SK-N-SH treated with all-trans-retinoic acid at 6 μM for 48 hours (cell line): Measurements from ENCODE around the gene AUTS2.

Experiments
- ATAC-seq: fragments of 200-7000 bp; cut with Tn5 transposase; 3 replicates; pipeline ENCODE4 v1.9.1; 2020; ENCODE audit warnings: mild to moderate bottlenecking, moderate library complexity
- ARNTL ChIP-seq: fragments of 450-650 bp; formaldehyde crosslinking; IDR thresholded peaks from 2 replicates; pipeline ENCODE4 v1.5.0; 2020; ENCODE audit warnings: low read depth, mild to moderate bottlenecking, moderate library complexity, borderline replicate concordance
- BACH2 ChIP-seq: fragments of 250-450 bp; sonication (Bioruptor Pico); IDR thresholded peaks from 2 replicates; pipeline ENCODE4 v1.9.0; 2021; ENCODE audit warnings: mild to moderate bottlenecking, borderline replicate concordance
- CSDC2 ChIP-seq: fragments of 250-450 bp; sonication (Bioruptor Pico); IDR thresholded peaks from 2 replicates; pipeline ENCODE4 v1.5.0; 2020; ENCODE audit warnings: mild to moderate bottlenecking, moderate library complexity
- ESRRG ChIP-seq: fragments of 250-450 bp; sonication (Bioruptor Pico); IDR thresholded peaks from 2 replicates; pipeline ENCODE4 v1.6.1; 2021; ENCODE audit warnings: mild to moderate bottlenecking
- GLIS3 ChIP-seq: fragments of 250-450 bp; sonication (Bioruptor Pico); IDR thresholded peaks from 2 replicates; pipeline ENCODE4 v1.5.0; 2020; ENCODE audit warnings: mild to moderate bottlenecking, moderate library complexity
- ISL1 ChIP-seq: fragments of 250-450 bp; sonication (Bioruptor Pico); IDR thresholded peaks from 2 replicates; pipeline ENCODE4 v2.1.2; 2022; ENCODE audit warnings: mild to moderate bottlenecking, moderate library complexity
- OSR1 ChIP-seq: fragments of 250-450 bp; sonication (Bioruptor Pico); IDR thresholded peaks from 2 replicates; pipeline ENCODE4 v1.8.0; 2022; ENCODE audit warnings: moderate library complexity, mild to moderate bottlenecking, inconsistent platforms
- PPARA ChIP-seq: fragments of 250-450 bp; sonication (Bioruptor Pico); IDR thresholded peaks from 2 replicates; pipeline ENCODE4 v1.5.0; 2020; ENCODE audit warnings: mild to moderate bottlenecking, borderline replicate concordance
- RARB ChIP-seq: fragments of 250-450 bp; sonication (Bioruptor Pico); IDR thresholded peaks from 2 replicates; pipeline ENCODE4 v1.8.0; 2021; ENCODE audit warnings: mild to moderate bottlenecking, moderate library complexity
- SNAI2 ChIP-seq: fragments of 250-450 bp; sonication (Bioruptor Pico); IDR thresholded peaks from 2 replicates; pipeline ENCODE4 v1.5.0; 2020; ENCODE audit warnings: mild to moderate bottlenecking, moderate library complexity
- TCF4 ChIP-seq: fragments of 250-450 bp; sonication (Bioruptor Pico); IDR thresholded peaks from 2 replicates; pipeline ENCODE4 v1.8.0; 2021; ENCODE audit warnings: mild to moderate bottlenecking, moderate library complexity, borderline replicate concordance
- TOX ChIP-seq: fragments of 250-450 bp; sonication (Bioruptor Pico); IDR thresholded peaks from 2 replicates; pipeline ENCODE4 v1.8.0; 2021; ENCODE audit warnings: mild to moderate bottlenecking, moderate library complexity, borderline replicate concordance
- ZC3H10 ChIP-seq: fragments of 250-450 bp; sonication (Bioruptor Pico); IDR thresholded peaks from 2 replicates; pipeline ENCODE4 v1.5.1; 2021; ENCODE audit warnings: mild to moderate bottlenecking, moderate library complexity
- ZFP3 ChIP-seq: fragments of 250-450 bp; sonication (Bioruptor Pico); IDR thresholded peaks from 2 replicates; pipeline ENCODE4 v1.5.0; 2020; ENCODE audit warnings: mild to moderate bottlenecking, moderate library complexity
- ZFP30 ChIP-seq: fragments of 450-650 bp; formaldehyde crosslinking; IDR thresholded peaks from 2 replicates; pipeline ENCODE4 v1.5.0; 2022; ENCODE audit warnings: mild to moderate bottlenecking, moderate library complexity
- ZNF565 ChIP-seq: fragments of 450-650 bp; formaldehyde crosslinking; conservative IDR thresholded peaks from 2 replicates; pipeline ENCODE4 v1.5.0; 2020; ENCODE audit warnings: low read depth, mild to moderate bottlenecking, moderate library complexity
- ZNF70 ChIP-seq: fragments of 450-650 bp; formaldehyde crosslinking; IDR thresholded peaks from 2 replicates; pipeline ENCODE4 v1.5.0; 2020; ENCODE audit warnings: mild to moderate bottlenecking, moderate library complexity
- ZNF8 ChIP-seq: fragments of 450-650 bp; formaldehyde crosslinking; IDR thresholded peaks from 2 replicates; pipeline ENCODE4 v1.5.0; 2020; ENCODE audit warnings: mild to moderate bottlenecking, moderate library complexity
- TF ChIP-seq, protein P1 (sequence below): fragments of 250-450 bp; sonication (Bioruptor Pico); IDR thresholded peaks from 2 replicates; pipeline ENCODE4 v1.5.0; 2020; ENCODE audit warnings: mild to moderate bottlenecking, moderate library complexity
- TF ChIP-seq, protein P2 (sequence below): fragments of 250-450 bp; sonication (Bioruptor Pico); IDR thresholded peaks from 2 replicates; pipeline ENCODE4 v1.8.0; 2021; ENCODE audit warnings: low read depth, mild to moderate bottlenecking, moderate library complexity, borderline replicate concordance
- TF ChIP-seq, protein P3 (sequence below): fragments of 250-450 bp; sonication (Bioruptor Pico); IDR thresholded peaks from 2 replicates; pipeline ENCODE4 v1.5.1; 2020; ENCODE audit warnings: low read depth, mild to moderate bottlenecking, moderate library complexity
- TF ChIP-seq, protein P4 (sequence below): fragments of 250-450 bp; sonication (Bioruptor Pico); IDR thresholded peaks from 2 replicates; pipeline ENCODE4 v1.5.1; 2021; ENCODE audit warnings: mild to moderate bottlenecking, moderate library complexity

AUTS2 gene

DNA sequence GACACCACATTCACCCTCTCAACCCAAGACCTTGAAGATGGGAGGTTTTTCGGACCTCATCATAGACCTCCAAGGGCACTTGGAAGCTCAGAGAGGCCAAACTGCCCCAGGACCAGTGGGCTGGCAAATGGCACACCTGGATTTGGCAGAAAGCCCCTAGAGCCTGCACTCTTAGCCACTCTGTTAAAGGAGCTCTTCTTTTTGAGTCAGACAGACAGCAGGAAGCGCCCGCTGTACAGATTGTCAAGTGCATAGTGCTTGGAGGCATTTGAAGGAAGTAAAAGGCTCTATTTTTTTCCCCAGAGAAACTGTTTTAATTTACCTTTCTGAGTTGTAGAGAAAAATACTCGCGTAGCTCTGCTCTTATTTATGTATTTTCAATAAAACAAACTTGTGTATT lies 1125.1 kb downstream of the AUTS2 start:
- no peak for ATAC-seq
- TF ChIP-seq OSR1 (CRISPR knock-in tag) (no peak), ZFP30 (CRISPR knock-in tag) (no peak), GLIS3 (CRISPR knock-in tag) (no peak)

DNA sequence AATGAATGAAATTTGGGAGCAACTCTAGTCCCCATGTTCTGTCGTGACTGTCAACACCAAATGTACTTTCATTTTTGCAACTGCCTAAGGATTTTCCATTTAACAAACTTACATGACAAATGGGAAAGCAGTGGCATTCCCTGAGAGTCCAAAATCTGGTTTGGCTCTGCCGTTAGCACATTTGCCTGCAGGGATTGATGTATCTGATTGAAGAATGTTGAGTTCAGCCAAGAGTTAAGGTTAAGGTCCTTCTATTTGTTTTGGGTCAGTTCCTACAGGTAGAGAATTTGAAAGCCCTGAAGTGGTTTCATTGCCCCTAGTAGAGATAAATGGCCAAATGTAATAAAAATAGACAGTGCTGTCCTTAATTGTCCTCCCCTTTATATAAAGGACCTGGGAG lies 1127.2 kb downstream of the AUTS2 start:
- no peak for TF ChIP-seq ZFP30 (CRISPR knock-in tag)
- TF ChIP-seq ZFP3 (CRISPR knock-in tag) = no peak
- TF ChIP-seq, protein P1, sequence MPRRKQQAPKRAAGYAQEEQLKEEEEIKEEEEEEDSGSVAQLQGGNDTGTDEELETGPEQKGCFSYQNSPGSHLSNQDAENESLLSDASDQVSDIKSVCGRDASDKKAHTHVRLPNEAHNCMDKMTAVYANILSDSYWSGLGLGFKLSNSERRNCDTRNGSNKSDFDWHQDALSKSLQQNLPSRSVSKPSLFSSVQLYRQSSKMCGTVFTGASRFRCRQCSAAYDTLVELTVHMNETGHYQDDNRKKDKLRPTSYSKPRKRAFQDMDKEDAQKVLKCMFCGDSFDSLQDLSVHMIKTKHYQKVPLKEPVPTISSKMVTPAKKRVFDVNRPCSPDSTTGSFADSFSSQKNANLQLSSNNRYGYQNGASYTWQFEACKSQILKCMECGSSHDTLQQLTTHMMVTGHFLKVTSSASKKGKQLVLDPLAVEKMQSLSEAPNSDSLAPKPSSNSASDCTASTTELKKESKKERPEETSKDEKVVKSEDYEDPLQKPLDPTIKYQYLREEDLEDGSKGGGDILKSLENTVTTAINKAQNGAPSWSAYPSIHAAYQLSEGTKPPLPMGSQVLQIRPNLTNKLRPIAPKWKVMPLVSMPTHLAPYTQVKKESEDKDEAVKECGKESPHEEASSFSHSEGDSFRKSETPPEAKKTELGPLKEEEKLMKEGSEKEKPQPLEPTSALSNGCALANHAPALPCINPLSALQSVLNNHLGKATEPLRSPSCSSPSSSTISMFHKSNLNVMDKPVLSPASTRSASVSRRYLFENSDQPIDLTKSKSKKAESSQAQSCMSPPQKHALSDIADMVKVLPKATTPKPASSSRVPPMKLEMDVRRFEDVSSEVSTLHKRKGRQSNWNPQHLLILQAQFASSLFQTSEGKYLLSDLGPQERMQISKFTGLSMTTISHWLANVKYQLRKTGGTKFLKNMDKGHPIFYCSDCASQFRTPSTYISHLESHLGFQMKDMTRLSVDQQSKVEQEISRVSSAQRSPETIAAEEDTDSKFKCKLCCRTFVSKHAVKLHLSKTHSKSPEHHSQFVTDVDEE (CRISPR knock-in tag) = no peak
- TF ChIP-seq CSDC2 (CRISPR knock-in tag) = no peak
- TF ChIP-seq, protein P2, sequence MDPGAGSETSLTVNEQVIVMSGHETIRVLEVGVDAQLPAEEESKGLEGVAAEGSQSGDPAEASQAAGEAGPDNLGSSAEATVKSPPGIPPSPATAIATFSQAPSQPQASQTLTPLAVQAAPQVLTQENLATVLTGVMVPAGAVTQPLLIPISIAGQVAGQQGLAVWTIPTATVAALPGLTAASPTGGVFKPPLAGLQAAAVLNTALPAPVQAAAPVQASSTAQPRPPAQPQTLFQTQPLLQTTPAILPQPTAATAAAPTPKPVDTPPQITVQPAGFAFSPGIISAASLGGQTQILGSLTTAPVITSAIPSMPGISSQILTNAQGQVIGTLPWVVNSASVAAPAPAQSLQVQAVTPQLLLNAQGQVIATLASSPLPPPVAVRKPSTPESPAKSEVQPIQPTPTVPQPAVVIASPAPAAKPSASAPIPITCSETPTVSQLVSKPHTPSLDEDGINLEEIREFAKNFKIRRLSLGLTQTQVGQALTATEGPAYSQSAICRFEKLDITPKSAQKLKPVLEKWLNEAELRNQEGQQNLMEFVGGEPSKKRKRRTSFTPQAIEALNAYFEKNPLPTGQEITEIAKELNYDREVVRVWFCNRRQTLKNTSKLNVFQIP (CRISPR knock-in tag) = no peak
- TF ChIP-seq GLIS3 (CRISPR knock-in tag) = no peak
- TF ChIP-seq ISL1 (CRISPR knock-in tag) = no peak
- no peak for TF ChIP-seq OSR1 (CRISPR knock-in tag)
- no peak for TF ChIP-seq ESRRG (CRISPR knock-in tag)
- TF ChIP-seq, protein P3, sequence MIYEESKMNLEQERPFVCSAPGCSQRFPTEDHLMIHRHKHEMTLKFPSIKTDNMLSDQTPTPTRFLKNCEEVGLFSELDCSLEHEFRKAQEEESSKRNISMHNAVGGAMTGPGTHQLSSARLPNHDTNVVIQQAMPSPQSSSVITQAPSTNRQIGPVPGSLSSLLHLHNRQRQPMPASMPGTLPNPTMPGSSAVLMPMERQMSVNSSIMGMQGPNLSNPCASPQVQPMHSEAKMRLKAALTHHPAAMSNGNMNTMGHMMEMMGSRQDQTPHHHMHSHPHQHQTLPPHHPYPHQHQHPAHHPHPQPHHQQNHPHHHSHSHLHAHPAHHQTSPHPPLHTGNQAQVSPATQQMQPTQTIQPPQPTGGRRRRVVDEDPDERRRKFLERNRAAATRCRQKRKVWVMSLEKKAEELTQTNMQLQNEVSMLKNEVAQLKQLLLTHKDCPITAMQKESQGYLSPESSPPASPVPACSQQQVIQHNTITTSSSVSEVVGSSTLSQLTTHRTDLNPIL (CRISPR knock-in tag) = no peak
- TF ChIP-seq, protein P4, sequence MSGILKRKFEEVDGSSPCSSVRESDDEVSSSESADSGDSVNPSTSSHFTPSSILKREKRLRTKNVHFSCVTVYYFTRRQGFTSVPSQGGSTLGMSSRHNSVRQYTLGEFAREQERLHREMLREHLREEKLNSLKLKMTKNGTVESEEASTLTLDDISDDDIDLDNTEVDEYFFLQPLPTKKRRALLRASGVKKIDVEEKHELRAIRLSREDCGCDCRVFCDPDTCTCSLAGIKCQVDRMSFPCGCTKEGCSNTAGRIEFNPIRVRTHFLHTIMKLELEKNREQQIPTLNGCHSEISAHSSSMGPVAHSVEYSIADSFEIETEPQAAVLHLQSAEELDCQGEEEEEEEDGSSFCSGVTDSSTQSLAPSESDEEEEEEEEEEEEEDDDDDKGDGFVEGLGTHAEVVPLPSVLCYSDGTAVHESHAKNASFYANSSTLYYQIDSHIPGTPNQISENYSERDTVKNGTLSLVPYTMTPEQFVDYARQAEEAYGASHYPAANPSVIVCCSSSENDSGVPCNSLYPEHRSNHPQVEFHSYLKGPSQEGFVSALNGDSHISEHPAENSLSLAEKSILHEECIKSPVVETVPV (CRISPR knock-in tag) = no peak
- TF ChIP-seq SNAI2 (CRISPR knock-in tag) = no peak
- no peak for ATAC-seq

DNA sequence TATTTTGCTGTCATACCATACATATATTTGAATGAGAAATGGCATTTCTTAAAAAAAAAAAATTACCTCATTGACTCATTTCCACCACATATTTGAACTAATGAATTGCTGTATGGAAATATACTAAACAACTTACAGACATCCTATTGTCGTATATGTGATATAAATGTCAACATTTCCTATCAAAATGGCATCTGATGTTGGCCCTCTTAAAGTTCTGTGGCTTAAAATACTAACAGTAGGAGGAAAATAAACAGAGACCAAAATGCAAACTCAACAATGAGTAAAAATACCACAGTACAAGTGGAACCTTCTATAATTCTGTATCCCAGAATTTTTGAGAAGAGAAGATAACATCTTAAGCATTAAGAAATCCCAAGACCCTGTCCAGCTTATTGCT lies 1128.0 kb downstream of the AUTS2 start:
- ATAC-seq = no peak
- TF ChIP-seq OSR1 (CRISPR knock-in tag) = no peak
- no peak for TF ChIP-seq SNAI2 (CRISPR knock-in tag)
- TF ChIP-seq ARNTL (CRISPR knock-in tag) = no peak
- no peak for TF ChIP-seq ISL1 (CRISPR knock-in tag)
- no peak for TF ChIP-seq PPARA (CRISPR knock-in tag)
- no peak for TF ChIP-seq BACH2
- no peak for TF ChIP-seq ZNF70 (CRISPR knock-in tag)
- no peak for TF ChIP-seq ZNF565
- TF ChIP-seq ESRRG (CRISPR knock-in tag) = no peak
- TF ChIP-seq CSDC2 (CRISPR knock-in tag) = no peak
- TF ChIP-seq RARB (CRISPR knock-in tag) = no peak
- no peak for TF ChIP-seq TCF4
- TF ChIP-seq, all 23 proteins: peak for 0

DNA sequence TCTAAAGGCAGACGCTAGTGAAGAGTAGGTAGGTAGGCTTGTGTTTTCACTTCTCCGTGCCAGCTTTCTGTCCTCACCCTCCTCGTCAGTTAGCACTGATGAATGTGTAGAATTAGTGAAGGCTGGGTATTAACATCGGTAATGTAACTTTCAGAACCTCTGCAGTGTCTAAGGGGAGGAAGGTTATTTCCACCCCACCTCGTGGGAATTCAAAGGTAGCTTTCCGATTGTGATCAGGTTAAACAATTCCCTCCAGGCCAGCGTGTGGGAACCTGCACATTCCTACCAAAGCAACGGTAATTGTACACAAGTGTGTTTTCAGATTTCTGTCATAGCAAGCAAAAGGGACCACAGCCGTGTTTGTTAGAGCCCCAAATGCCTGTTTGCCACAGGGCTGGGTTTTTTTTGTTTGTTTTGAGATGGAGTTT lies 1128.7 kb downstream of the AUTS2 start:
- TF ChIP-seq SNAI2 (CRISPR knock-in tag) (no peak), ZFP3 (CRISPR knock-in tag) (no peak), ZC3H10 (CRISPR knock-in tag) (no peak), ZFP30 (CRISPR knock-in tag) (no peak), ZNF8 (CRISPR knock-in tag) (no peak), BACH2 (no peak), PPARA (CRISPR knock-in tag) (no peak), TOX (CRISPR knock-in tag) (no peak), ZNF565 (no peak), OSR1 (CRISPR knock-in tag) (no peak), ZNF70 (CRISPR knock-in tag) (no peak)
- TF ChIP-seq, protein P1 (CRISPR knock-in tag) = no peak
- TF ChIP-seq, all 23 proteins: peak for 0
- ATAC-seq = no peak
